GM12878 (cell line): ENCODE data around the gene KCNK7. TPM values are rescaled to one million over a fixed set of nuclear protein-coding genes. Genes with fewer than 3 reads are reported as not detected.

Experiments
- ATAC-seq: fragments of 200-7000 bp; cut with Tn5 transposase; 3 replicates; pipeline ENCODE4 v1.9.1; 2020; ENCODE audit warnings: mild to moderate bottlenecking, moderate library complexity
- BruUV-seq: library from RNA; stranded (reverse); fragments of 400-500 nt; replicated peaks from 2 replicates; lab custom pipeline; 2021; lab: Mats Ljungman, UMichigan
- CTCF ChIA-PET: fragments of 300-600 bp; sonication (Branson Sonifier 250); formaldehyde crosslinking; extraction: SDS; loops from one replicate; lab custom pipeline; 2021; ENCODE audit warnings: inconsistent platforms; lab: Yijun Ruan, JAX
- POLR2A ChIA-PET: fragments of 350-600 bp; formaldehyde crosslinking; extraction: SDS; loops from one replicate; lab custom pipeline; 2021; ENCODE audit warnings: inconsistent platforms; lab: Charles Lee
- RAD21 ChIA-PET: fragments of 300-600 bp; sonication (Branson Sonifier 250); formaldehyde crosslinking; loops from one replicate; lab custom pipeline; 2023; ENCODE audit warnings: antibody characterized with exemption; ENCODE audit not compliant: unreplicated experiment; lab: Charles Lee
- SMC1A ChIA-PET: fragments of 300-600 bp; sonication (Branson Sonifier 250); formaldehyde crosslinking; loops from one replicate; lab custom pipeline; 2023; ENCODE audit not compliant: unreplicated experiment, uncharacterized antibody; lab: Charles Lee
- DNase-seq: peaks from one replicate; pipeline ENCODE4 v3.0.0-alpha.2; 2011; ENCODE audit warnings: low read depth, low spot score
- FAIRE-seq: peaks from 3 replicates; lab custom pipeline; 2011; peaks lifted over from hg19 to GRCh38; lab: Jason Lieb, UNC
- H2AFZ ChIP-seq: 2 replicates; pipeline ENCODE4 v1.6.0; 2011; ENCODE audit warnings: low read depth, low read length, control low read depth; ENCODE audit not compliant: control insufficient read depth
- H3K27ac ChIP-seq: 2 replicates; pipeline ENCODE4 v1.5.1; 2011; ENCODE audit warnings: control low read depth; ENCODE audit not compliant: control insufficient read depth, insufficient read depth
- H3K27me3 ChIP-seq, 2 experiments: replicated peaks in 1 of 2; 2 replicates each; pipeline versions ENCODE4 v1.6.0 to v1.6.1; 2011; ENCODE audit warnings: low read length in 1 of 2; ENCODE audit not compliant: control insufficient read depth in 2 of 2, insufficient read depth in 2 of 2
- H3K36me3 ChIP-seq, 2 experiments: 2 replicates each; pipeline ENCODE4 v1.5.1; 2011; ENCODE audit warnings: low read length in 1 of 2; ENCODE audit not compliant: control insufficient read depth in 2 of 2, insufficient read depth in 2 of 2
- H3K4me1 ChIP-seq: 2 replicates; pipeline ENCODE4 v1.6.1; 2011; ENCODE audit warnings: mild to moderate bottlenecking, low read length, moderate library complexity, mixed read lengths; ENCODE audit not compliant: control insufficient read depth, insufficient read depth
- H3K4me2 ChIP-seq: 2 replicates; pipeline ENCODE4 v1.6.0; 2011; ENCODE audit warnings: control low read depth; ENCODE audit not compliant: control insufficient read depth, insufficient read depth
- H3K4me3 ChIP-seq: fragments of 200-600 bp; sonication (generic); 2 replicates; pipeline ENCODE4 v1.5.1; 2016
- H3K79me2 ChIP-seq: 2 replicates; pipeline ENCODE4 v1.6.0; 2011; ENCODE audit warnings: low read length; ENCODE audit not compliant: control insufficient read depth, insufficient read depth
- H3K9ac ChIP-seq: 2 replicates; pipeline ENCODE4 v1.8.0; 2011; ENCODE audit warnings: low read length, control low read depth, mixed read lengths; ENCODE audit not compliant: control insufficient read depth, insufficient read depth
- H3K9me3 ChIP-seq: replicated peaks from 3 replicates; pipeline ENCODE4 v1.5.1; 2011; ENCODE audit warnings: mild to moderate bottlenecking, low read length; ENCODE audit not compliant: control insufficient read depth, insufficient read depth
- H4K20me1 ChIP-seq: 2 replicates; pipeline ENCODE4 v1.6.0; 2011; ENCODE audit not compliant: control insufficient read depth, insufficient read depth
- HDAC6 ChIP-seq: fragments of 200-600 bp; sonication (generic); IDR thresholded peaks from one replicate; pipeline ENCODE4 v1.8.0; 2017; ENCODE audit warnings: antibody characterized with exemption; ENCODE audit not compliant: unreplicated experiment
- PML ChIP-seq: IDR thresholded peaks from 2 replicates; pipeline ENCODE4 v1.6.1; 2012; ENCODE audit warnings: low read length, inconsistent platforms
- POLR2A ChIP-seq: IDR thresholded peaks from 2 replicates; pipeline ENCODE4 v1.6.1; 2011; ENCODE audit warnings: low read depth, mild to moderate bottlenecking, low read length
- ZNF384 ChIP-seq: IDR thresholded peaks from 2 replicates; pipeline ENCODE4 v1.6.1; 2012; ENCODE audit warnings: low read depth, mild to moderate bottlenecking, low read length, improper control_type of control experiment, borderline replicate concordance
- WGBS: methylation state at CpG from one replicate; pipeline ENCODE4 v1.1.6; 2016; ENCODE audit warnings: low lambda C conversion rate; ENCODE audit not compliant: insufficient replicate concordance, insufficient coverage; ENCODE audit errors: missing lambda C conversion rate; 5-methylcytosine and 5-hydroxymethylcytosine counted together
- in situ Hi-C: fragments of 300-500 bp; cut with MboI; formaldehyde crosslinking; loops from 9 replicates; pipeline ENCODE4 v1.14.3; 2018; ENCODE audit warnings: mixed read lengths
- intact Hi-C: fragments of 100-400 bp; cut with micrococcal nuclease; formaldehyde crosslinking; loops from one replicate; pipeline ENCODE4 v1.14.2; 2022; ENCODE audit not compliant: unreplicated experiment
- polyA plus RNA-seq, 11 experiments: library from polyadenylated mRNA; depleted of rRNA in 4 of 11; unstranded in 6 of 11; stranded (reverse) in 5 of 11; fragments of >200 nt; fragmentation: Nextera tagmentation in 4 of 11; fragmentation: Illumina TruSeq in 1 of 11; extraction: Ambion mirVana in 4 of 11; extraction: Trizol in 1 of 11; gene quantifications; 1 replicate in 1 of 11; 2 replicates in 10 of 11; pipeline versions ENCODE4 v1.2.1 to v1.2.3, GENCODE V29; 2011 to 2016; ENCODE audit warnings: inconsistent platforms in 2 of 11, missing spikeins in 2 of 11, low read depth in 1 of 11
- total RNA-seq, 4 experiments: library from RNA; depleted of rRNA in 3 of 4; stranded (reverse); fragments of >200 nt in 3 of 4; fragmentation: Illumina TruSeq in 1 of 4; extraction: Trizol in 1 of 4; gene quantifications; 2 replicates each; pipeline versions ENCODE4 v1.2.1 to v1.2.3, GENCODE V29; 2013 to 2021

The KCNK7 gene
- total and polyA plus RNA-seq, 10 of the 15 experiments (the other 5 are each of a cell fraction or from before 2014, with no cell fraction given) = 0.11 to 0.54 (median 0.23) TPM; not detected in 7

GRCh38 chr11:65622011-65622410 lies 26.4 kb upstream of the KCNK7 start:
- no peaks in the 10 kb centered on the region for H3K9me3 ChIP-seq
- no peak overlapping the region for H3K27ac ChIP-seq
- 93% methylated on average over 16 of the region's 16 CpGs for WGBS
- no TSS peak for BruUV-seq
- ChIA-PET SMC1A (no interaction called here), RAD21 (no interaction called here)
- peaks cover 23 to 37% of the 10 kb centered on the region in 2 experiments for H3K36me3 ChIP-seq
- TF ChIP-seq POLR2A = peak; percentile 31; the same call in 1 of the 2 replicates
- TF ChIP-seq ZNF384 = no peak
- TF ChIP-seq, all 136 proteins: peak for 1
- intact Hi-C loops (no loop called here), in situ Hi-C loops (no loop called here)
- no peaks in the 10 kb centered on the region for H3K27me3 ChIP-seq
- H3K4me2 ChIP-seq = no peak overlapping the region
- ChIA-PET CTCF (no interaction called here), POLR2A (interaction anchor here (1.0 kb wide), 1 partner anchor 34 kb away, joined by 4 read pairs; no protein-coding TSS in a partner anchor)
- H3K9ac ChIP-seq = no peak overlapping the region
- FAIRE-seq = no peak
- no peak overlapping the region for H3K4me3 ChIP-seq
- H3K79me2 ChIP-seq = peaks cover 19% of the 10 kb centered on the region
- no peak for DNase-seq
- H2AFZ ChIP-seq = no peak overlapping the region
- no peaks in the 10 kb centered on the region for H4K20me1 ChIP-seq
- ATAC-seq = no peak
- peaks cover 1% of the 10 kb centered on the region; the same call in 1 of the 2 replicates for H3K4me1 ChIP-seq

- no peak for DNase-seq
- H3K9me3 ChIP-seq = no peaks in the 10 kb centered on the region
- ATAC-seq = no peak
- no peak overlapping the region for H2AFZ ChIP-seq
- H3K4me1 ChIP-seq = peaks cover 7% of the 10 kb centered on the region; the same call in 1 of the 2 replicates
- RAD21 ChIA-PET = no interaction called here
- H3K4me2 ChIP-seq = no peak overlapping the region
- CTCF ChIA-PET = no interaction called here
- H3K36me3 ChIP-seq = peaks cover 19 to 34% of the 10 kb centered on the region in 2 experiments
- H3K4me3 ChIP-seq = no peak overlapping the region
- no peak for TF ChIP-seq PML
- no peak for TF ChIP-seq HDAC6
- TF ChIP-seq ZNF384 = no peak
- 0 out of 2 replicates have a peak, but pooled peaks have one; percentile 32 for TF ChIP-seq POLR2A
- H3K79me2 ChIP-seq = peaks cover 25% of the 10 kb centered on the region
- WGBS = 97% methylated on average over 14 of the region's 14 CpGs
- H4K20me1 ChIP-seq = no peaks in the 10 kb centered on the region; the same call in 1 of the 2 replicates
- in situ Hi-C loops = no loop called here
- BruUV-seq = no TSS peak
- no peak overlapping the region for H3K9ac ChIP-seq
- no peak for FAIRE-seq
- POLR2A ChIA-PET = interaction anchor here (1.0 kb wide), 1 partner anchor 34 kb away, joined by 4 read pairs; no protein-coding TSS in a partner anchor
- intact Hi-C loops = no loop called here
- SMC1A ChIA-PET = no interaction called here
- H3K27me3 ChIP-seq = no peaks in the 10 kb centered on the region
- H3K27ac ChIP-seq = no peak overlapping the region
Measured at GRCh38 chr11:65621460-65621859, 25.9 kb upstream of the KCNK7 start.
